Stimulated activated CD8-positive, alpha-beta memory T cell treated with anti-CD3 and anti-CD28 coated beads, Interleukin-2, amount 100 ng/mL, for 1 hour (primary cell): ENCODE measurements around the gene OR10S1.
"Not testable (repeated sequence)": the region's sequence is repeated elsewhere in the genome, so short reads cannot be mapped to it uniquely, and the experiment has no call there.

Source experiments
- DNase-seq, 2 donors: peaks; one replicate each; pipeline ENCODE4 v3.0.0-alpha.2; 2020; ENCODE audit warnings: low read depth in 2 of 2

The OR10S1 gene, protein sequence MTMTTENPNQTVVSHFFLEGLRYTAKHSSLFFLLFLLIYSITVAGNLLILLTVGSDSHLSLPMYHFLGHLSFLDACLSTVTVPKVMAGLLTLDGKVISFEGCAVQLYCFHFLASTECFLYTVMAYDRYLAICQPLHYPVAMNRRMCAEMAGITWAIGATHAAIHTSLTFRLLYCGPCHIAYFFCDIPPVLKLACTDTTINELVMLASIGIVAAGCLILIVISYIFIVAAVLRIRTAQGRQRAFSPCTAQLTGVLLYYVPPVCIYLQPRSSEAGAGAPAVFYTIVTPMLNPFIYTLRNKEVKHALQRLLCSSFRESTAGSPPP

DNA sequence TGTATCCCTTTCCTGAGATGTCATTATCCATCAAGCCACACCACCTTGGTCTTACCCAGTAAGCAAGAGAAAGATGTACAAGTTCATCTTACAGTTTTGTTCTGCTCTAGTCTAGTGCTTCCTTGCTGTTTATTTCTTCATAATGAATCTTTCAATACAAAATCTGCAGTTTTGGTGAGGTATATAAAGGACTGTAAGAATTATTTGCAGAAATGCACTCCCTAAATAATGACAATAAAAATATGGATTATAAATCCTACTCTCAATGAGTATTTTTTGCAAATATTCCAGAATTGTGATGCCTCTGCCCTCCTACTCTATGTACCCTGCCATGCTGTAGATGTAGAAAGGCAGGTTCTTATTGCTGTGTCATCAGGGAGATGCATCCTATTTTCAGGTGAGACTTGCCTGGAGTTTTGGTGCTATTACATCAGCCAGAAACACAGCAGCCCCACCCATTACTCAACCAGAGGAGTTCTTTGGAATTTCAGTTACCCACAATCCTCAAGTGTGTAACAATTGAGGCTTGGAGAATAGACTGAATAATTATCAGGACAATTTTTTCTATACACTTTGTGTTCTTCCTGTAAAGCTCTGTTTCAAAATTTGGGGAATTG is at the start of gene OR10S1:
OR10S1 (minus strand) TSS at position 51 of the 617 bp plus-strand sequence. CDS start 117 bp downstream, outside the sequence.
- DNase-seq, result no peak

DNA sequence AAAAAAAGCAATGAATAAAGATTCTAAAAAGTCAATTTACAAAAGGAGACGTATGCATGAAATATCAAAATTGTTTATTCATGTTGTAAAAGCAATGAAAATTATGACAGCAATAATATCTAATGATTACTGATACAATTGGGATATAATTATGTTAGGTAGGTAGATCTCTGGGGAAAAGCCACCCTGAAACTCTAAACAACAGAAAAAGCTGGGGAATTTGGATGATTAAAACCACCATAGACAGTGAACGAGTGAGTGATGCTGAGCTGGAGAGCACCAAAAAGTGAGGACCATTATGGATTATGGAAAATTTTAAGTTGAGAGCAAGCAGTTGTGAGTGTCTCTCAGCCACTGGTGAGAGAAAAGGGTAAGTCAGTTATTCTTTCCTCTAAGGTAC is 48.9 kb upstream of the OR10S1 start, which contains the start of gene OR10G8:
OR10G8 (plus strand) TSS at position 301 of the 400 bp plus-strand sequence. CDS start 2,825 bp downstream, outside the sequence.
- no peak for DNase-seq

DNA sequence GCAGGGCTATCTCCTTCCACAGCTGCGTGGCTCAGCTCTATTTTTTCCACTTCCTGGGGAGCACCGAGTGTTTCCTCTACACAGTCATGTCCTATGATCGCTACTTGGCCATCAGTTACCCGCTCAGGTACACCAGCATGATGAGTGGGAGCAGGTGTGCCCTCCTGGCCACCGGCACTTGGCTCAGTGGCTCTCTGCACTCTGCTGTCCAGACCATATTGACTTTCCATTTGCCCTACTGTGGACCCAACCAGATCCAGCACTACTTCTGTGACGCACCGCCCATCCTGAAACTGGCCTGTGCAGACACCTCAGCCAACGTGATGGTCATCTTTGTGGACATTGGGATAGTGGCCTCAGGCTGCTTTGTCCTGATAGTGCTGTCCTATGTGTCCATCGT is 38.3 kb upstream of the OR10S1 start:
- DNase-seq, result not testable (repeated sequence)

DNA sequence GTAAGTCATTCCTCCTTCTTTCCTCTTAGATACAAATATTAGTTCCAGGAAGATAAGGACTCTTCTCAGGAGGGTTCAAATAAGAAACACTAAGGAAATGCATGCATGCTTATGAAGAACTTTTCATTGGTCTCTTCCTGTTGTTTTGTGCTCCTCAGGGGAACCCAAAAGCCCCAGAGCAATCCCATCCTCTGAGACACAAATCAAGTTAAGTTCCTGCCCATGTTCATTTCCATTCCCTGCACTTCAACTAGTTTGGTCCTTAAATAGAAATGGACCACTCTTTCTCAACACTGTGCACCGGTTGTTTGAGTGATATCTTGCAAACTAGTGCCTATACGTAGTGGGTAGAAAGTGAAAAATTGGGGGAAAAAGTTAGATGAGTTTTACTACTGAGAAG is 35.1 kb upstream of the OR10S1 start, which contains the start of gene OR10G4:
OR10G4 (plus strand) TSS at position 301 of the 400 bp plus-strand sequence. CDS start 2,578 bp downstream, outside the sequence.
- no peak for DNase-seq

DNA sequence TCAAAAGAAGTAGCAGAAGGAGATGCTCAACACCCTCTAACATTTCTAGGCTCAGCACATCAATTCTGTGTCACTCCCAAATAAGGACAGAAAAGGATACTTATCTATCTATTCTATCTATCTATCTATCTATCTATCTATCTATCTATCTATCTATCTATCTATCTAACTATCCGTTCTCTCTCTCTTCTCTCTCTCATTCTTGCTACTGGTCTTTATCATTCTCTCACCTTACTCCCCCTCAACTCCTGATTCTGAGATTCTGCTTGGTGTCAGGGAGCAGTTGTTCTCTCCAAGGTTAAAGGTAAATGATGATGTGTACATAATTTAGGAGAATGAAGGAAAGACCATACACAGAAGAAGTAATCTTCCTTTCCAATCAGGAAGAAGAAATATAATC is 17.5 kb upstream of the OR10S1 start, which contains the start of gene OR10G6:
OR10G6 (minus strand) TSS at position 43 of the 400 bp plus-strand sequence; CDS start at position 43, 0 bp downstream.
- no peak for DNase-seq

DNA sequence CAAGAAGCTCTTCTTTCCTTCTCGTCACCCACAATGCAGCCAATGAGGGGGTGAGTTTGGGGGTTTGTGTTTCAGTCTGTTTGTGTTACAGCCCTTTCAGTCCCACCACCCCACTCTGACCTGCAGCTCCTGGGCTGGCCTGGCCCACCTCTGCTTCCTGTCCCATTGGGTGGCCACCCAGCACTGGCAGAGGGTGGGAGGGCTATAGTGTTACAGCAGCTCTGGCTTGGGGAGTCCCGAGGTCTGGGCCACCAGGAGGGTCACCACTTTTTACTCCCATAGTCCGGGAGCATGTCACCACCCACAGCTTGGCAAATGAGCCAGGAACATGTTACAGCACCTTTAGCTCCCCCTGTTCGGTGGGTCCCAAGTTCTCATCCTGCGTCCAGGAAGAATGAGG is 1.7 kb upstream of the OR10S1 start:
- DNase-seq, result no peak

DNA sequence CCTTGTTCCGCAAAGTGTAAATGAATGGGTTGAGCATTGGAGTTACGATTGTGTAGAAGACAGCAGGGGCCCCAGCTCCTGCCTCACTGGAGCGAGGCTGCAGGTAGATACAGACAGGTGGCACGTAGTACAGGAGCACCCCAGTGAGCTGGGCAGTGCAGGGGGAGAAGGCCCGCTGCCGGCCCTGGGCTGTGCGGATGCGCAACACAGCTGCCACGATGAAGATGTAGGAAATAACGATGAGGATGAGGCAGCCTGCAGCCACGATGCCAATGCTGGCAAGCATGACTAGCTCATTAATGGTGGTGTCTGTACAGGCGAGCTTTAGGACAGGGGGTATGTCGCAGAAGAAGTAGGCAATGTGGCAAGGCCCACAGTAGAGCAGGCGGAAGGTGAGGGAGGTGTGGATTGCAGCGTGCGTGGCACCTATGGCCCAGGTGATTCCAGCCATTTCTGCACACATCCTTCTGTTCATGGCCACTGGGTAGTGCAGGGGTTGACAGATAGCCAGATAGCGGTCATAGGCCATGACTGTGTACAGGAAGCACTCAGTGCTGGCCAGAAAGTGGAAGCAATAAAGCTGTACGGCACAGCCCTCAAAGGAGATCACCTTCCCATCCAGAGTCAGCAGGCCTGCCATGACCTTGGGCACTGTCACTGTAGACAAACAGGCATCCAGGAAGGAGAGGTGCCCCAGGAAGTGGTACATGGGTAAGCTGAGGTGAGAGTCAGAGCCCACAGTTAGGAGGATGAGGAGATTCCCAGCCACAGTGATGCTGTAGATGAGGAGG is 616 bp downstream of the OR10S1 start:
- DNase-seq, result no peak

DNA sequence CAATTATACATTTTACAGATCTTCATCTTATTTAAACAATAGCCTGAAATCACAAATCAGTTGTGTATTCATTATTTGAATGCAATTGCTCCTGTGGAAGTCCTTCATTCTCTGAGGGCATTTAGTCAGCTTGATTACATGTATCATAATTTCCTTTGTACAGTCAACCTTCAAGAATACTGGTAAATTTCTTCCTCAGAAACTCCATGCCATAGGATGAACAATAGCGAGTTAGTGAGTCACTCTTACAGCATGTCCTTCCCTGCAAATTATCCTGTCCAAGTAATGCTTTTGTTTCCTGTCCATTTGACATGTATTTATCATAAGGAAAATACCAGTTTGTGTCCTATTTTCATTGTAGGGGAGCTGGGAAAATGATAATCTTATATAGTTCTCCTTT is 3.8 kb downstream of the OR10S1 start:
- no peak for DNase-seq

DNA sequence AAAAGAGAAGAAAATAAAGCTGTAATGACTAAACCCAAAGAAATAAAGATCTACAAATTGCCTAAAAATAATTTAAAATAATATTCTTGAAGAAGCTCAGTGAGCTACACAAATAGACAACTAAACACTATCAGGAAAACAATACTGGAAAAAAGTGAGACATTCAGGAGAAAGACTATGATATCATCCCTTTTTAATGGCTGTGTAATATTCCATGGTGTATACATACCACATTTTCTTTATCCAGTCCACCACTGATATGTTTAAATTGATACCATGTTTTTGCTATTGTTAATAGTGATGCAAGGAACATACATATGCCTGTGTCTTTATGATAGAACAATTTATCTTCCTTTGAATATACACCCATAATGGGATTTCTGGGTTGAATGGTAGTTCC is 20.8 kb downstream of the OR10S1 start:
- no peak for DNase-seq

DNA sequence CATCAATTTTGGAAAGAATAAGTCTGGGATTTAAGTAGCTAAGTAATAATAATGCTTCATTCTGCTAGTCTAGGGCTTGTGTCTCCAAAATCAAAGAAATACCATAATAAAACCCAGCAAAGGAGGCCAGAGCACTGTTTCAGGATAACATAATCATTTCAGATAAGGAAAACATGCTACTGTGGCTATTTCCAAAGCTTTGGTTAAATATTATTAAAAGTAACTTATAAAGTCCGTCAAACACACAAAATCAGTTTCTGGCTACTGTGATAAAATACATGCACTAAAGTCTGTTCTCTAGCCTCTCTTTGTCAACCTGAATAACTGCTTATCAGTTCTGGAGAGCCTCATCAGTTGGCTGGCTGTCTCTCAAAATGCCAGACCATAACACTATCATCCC is 32.4 kb downstream of the OR10S1 start:
- no peak for DNase-seq

DNA sequence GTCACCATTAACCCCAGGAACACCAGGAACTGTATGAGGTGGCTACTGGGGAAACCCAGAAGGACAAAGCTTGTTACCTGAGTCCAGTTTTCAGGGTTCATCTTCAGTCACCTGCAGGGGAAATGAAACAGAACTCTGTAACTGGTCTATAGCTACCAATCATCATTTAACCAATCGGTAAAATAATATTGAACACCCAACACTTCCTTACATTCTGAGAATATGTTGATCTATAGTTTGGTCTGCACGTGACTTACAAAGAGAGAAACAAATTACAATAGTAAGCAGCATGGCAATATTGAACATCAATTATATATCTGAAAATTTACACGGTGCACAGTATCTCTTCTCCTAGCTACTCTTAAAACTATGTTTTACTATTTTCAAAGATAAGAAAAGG is 33.8 kb downstream of the OR10S1 start, which contains the start of gene OR6T1:
OR6T1 (minus strand) TSS at position 101 of the 400 bp plus-strand sequence; CDS start at position 101, 0 bp downstream.
- DNase-seq, result no peak

DNA sequence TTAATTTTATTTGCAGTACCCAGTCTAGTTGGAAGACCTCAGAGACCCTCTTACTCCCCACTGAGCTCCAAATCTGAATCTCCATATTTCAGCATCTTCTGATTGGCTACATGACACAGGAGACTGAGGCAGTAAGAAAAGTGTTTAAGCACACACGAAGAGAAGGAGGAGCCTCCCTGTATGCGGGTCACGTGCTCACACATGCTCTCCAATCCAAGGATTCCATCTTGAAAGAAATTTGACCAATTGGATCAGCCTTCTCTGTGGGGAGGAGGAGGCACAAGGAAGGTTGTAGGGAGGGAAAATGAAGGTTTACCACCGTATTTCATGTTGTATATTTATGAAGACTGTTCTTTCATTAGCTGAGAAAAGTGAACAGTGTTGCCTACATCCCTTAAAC is 35.2 kb downstream of the OR10S1 start:
- no peak for DNase-seq

DNA sequence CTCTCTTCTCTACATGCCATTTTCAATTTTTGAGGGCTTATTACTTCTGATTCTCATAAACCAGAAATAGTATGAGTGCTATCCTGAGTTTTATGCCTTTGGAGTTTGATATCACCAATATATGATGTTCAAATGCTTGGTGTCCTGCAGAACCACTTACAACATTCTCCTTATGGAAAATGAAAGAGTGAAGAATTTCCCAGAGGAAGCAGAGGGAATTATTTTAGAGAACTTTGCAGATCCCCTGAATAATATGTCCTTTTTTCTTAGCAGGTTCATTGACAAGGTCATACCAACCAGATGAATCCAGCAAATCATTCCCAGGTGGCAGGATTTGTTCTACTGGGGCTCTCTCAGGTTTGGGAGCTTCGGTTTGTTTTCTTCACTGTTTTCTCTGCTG is 38.3 kb downstream of the OR10S1 start, which contains the start of gene OR4D5:
OR4D5 (plus strand) TSS at position 301 of the 400 bp plus-strand sequence; CDS start at position 301, 0 bp downstream.
- no peak for DNase-seq
